ENCODE results near the gene ALDH3B2. TPM values are rescaled to one million over a fixed set of nuclear protein-coding genes. Genes with fewer than 3 reads are reported as not detected.

Gene ALDH3B2
- total and polyA plus RNA-seq, 2 experiments from 2014 or later, result not detected

DNA sequence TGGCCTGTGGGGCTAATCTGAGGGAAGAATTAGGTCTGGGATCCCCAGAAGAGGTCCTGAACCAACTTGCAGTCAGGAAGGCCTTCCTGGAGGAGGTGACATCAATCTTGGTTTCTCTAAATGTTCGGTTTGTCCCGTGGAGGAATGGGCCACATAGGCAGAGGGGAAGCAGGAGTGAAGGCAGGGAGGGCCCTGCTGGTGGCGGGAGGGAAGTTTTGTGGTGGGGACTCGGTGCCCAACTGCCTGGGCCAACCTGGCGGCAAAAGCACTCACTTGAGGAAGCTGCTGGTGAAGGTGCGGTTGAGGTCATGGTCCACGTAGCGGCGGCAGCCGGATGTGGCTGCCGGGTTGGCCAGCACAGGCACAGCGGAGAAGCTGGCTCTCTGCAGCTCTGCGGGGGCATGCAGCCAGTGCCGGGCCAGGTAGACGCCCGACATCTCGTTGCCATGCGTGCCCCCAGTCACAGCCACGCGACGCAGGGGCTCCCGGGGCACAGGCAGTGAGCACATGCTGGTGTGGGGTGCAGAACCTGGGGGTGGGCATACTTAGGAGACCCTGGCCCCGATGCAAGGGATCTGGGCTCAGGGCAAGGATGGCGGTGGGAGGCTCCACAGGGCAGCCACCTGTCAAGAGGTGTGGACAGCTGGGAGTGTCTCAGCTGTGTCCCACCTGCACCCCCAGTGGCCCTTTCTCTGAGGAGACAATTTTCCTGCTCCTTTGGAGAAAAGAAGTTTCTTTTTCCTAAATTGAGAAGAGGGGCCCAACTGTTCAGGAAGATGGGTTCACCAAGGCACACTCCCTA lies 27.7 kb downstream of the ALDH3B2 start (continued):
- TF ChIP-seq, protein P1, sequence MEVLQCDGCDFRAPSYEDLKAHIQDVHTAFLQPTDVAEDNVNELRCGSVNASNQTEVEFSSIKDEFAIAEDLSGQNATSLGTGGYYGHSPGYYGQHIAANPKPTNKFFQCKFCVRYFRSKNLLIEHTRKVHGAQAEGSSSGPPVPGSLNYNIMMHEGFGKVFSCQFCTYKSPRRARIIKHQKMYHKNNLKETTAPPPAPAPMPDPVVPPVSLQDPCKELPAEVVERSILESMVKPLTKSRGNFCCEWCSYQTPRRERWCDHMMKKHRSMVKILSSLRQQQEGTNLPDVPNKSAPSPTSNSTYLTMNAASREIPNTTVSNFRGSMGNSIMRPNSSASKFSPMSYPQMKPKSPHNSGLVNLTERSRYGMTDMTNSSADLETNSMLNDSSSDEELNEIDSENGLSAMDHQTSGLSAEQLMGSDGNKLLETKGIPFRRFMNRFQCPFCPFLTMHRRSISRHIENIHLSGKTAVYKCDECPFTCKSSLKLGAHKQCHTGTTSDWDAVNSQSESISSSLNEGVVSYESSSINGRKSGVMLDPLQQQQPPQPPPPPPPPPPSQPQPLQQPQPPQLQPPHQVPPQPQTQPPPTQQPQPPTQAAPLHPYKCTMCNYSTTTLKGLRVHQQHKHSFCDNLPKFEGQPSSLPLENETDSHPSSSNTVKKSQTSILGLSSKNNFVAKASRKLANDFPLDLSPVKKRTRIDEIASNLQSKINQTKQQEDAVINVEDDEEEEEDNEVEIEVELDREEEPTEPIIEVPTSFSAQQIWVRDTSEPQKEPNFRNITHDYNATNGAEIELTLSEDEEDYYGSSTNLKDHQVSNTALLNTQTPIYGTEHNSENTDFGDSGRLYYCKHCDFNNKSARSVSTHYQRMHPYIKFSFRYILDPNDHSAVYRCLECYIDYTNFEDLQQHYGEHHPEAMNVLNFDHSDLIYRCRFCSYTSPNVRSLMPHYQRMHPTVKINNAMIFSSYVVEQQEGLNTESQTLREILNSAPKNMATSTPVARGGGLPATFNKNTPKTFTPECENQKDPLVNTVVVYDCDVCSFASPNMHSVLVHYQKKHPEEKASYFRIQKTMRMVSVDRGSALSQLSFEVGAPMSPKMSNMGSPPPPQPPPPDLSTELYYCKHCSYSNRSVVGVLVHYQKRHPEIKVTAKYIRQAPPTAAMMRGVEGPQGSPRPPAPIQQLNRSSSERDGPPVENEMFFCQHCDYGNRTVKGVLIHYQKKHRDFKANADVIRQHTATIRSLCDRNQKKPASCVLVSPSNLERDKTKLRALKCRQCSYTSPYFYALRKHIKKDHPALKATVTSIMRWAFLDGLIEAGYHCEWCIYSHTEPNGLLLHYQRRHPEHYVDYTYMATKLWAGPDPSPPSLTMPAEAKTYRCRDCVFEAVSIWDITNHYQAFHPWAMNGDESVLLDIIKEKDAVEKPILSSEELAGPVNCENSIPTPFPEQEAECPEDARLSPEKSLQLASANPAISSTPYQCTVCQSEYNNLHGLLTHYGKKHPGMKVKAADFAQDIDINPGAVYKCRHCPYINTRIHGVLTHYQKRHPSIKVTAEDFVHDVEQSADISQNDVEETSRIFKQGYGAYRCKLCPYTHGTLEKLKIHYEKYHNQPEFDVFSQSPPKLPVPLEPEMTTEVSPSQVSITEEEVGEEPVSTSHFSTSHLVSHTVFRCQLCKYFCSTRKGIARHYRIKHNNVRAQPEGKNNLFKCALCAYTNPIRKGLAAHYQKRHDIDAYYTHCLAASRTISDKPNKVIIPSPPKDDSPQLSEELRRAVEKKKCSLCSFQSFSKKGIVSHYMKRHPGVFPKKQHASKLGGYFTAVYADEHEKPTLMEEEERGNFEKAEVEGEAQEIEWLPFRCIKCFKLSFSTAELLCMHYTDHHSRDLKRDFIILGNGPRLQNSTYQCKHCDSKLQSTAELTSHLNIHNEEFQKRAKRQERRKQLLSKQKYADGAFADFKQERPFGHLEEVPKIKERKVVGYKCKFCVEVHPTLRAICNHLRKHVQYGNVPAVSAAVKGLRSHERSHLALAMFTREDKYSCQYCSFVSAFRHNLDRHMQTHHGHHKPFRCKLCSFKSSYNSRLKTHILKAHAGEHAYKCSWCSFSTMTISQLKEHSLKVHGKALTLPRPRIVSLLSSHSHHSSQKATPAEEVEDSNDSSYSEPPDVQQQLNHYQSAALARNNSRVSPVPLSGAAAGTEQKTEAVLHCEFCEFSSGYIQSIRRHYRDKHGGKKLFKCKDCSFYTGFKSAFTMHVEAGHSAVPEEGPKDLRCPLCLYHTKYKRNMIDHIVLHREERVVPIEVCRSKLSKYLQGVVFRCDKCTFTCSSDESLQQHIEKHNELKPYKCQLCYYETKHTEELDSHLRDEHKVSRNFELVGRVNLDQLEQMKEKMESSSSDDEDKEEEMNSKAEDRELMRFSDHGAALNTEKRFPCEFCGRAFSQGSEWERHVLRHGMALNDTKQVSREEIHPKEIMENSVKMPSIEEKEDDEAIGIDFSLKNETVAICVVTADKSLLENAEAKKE (CRISPR knock-in tag; IDR thresholded peaks at IDR 0.05), result no peak
- no peak for TF ChIP-seq ZNF114 (CRISPR knock-in tag; IDR thresholded peaks at IDR 0.05)
- TF ChIP-seq, protein P2, sequence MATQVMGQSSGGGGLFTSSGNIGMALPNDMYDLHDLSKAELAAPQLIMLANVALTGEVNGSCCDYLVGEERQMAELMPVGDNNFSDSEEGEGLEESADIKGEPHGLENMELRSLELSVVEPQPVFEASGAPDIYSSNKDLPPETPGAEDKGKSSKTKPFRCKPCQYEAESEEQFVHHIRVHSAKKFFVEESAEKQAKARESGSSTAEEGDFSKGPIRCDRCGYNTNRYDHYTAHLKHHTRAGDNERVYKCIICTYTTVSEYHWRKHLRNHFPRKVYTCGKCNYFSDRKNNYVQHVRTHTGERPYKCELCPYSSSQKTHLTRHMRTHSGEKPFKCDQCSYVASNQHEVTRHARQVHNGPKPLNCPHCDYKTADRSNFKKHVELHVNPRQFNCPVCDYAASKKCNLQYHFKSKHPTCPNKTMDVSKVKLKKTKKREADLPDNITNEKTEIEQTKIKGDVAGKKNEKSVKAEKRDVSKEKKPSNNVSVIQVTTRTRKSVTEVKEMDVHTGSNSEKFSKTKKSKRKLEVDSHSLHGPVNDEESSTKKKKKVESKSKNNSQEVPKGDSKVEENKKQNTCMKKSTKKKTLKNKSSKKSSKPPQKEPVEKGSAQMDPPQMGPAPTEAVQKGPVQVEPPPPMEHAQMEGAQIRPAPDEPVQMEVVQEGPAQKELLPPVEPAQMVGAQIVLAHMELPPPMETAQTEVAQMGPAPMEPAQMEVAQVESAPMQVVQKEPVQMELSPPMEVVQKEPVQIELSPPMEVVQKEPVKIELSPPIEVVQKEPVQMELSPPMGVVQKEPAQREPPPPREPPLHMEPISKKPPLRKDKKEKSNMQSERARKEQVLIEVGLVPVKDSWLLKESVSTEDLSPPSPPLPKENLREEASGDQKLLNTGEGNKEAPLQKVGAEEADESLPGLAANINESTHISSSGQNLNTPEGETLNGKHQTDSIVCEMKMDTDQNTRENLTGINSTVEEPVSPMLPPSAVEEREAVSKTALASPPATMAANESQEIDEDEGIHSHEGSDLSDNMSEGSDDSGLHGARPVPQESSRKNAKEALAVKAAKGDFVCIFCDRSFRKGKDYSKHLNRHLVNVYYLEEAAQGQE (IDR thresholded peaks at IDR 0.05; ENCODE audit: unreplicated experiment), result no peak
